K562 (cell line): ENCODE data around the gene OTOG. TPM values are rescaled to one million over a fixed set of nuclear protein-coding genes. Genes with fewer than 3 reads are reported as not detected.

Experiments used
- ATAC-seq: fragments of 200-7000 bp; cut with Tn5 transposase; 3 replicates; pipeline ENCODE4 v1.9.1; 2020; ENCODE audit warnings: moderate library complexity
- BruUV-seq: library from RNA; stranded (reverse); fragments of 400-500 nt; replicated peaks from 2 replicates; lab custom pipeline; 2021; lab: Mats Ljungman, UMichigan
- CTCF ChIA-PET: fragments of 300-600 bp; formaldehyde crosslinking; extraction: SDS; loops from one replicate; lab custom pipeline; 2021; ENCODE audit warnings: low intra/inter-chr PET ratio; lab: Yijun Ruan, JAX
- POLR2A ChIA-PET: fragments of 300-600, 350-650 bp; sonication (Branson Sonifier 250); formaldehyde crosslinking; extraction: SDS; loops from one replicate; lab custom pipeline; 2021; ENCODE audit warnings: antibody characterized with exemption, inconsistent platforms; lab: Yijun Ruan, JAX
- DNase-seq, 4 experiments: peaks; one replicate each; pipeline versions ENCODE4 v3.0.0 to v3.0.0-alpha.2; 2011 to 2018; ENCODE audit warnings: low spot score in 3 of 4, mixed read lengths in 3 of 4; ENCODE audit errors: extremely low read depth in 1 of 4
- FAIRE-seq: peaks from 2 replicates; lab custom pipeline; 2011; peaks lifted over from hg19 to GRCh38; lab: Jason Lieb, UNC
- H2AFZ ChIP-seq: 2 replicates; pipeline ENCODE4 v1.6.0; 2011; ENCODE audit warnings: low read depth, low read length, control low read depth, inconsistent platforms
- H3K27ac ChIP-seq: fragments of 200-600 bp; 3 replicates; pipeline ENCODE4 v1.8.0; 2011; ENCODE audit warnings: low read depth, mild to moderate bottlenecking, control low read depth, inconsistent platforms, low read length, moderate library complexity, mixed read lengths; ENCODE audit errors: extremely low read depth
- H3K27me3 ChIP-seq, 2 experiments: fragments of 300-600 bp in 1 of 2; 2 replicates in 1 of 2; 3 replicates in 1 of 2; pipeline versions ENCODE4 v1.6.0 to v1.8.0; 2011; ENCODE audit warnings: inconsistent platforms in 2 of 2, low read length in 2 of 2, mild to moderate bottlenecking in 1 of 2, mixed read lengths in 1 of 2, moderate library complexity in 1 of 2; ENCODE audit not compliant: control insufficient read depth in 2 of 2, insufficient read depth in 2 of 2
- H3K36me3 ChIP-seq: fragments of 300-600 bp; 3 replicates; pipeline ENCODE4 v1.8.0; 2011; ENCODE audit warnings: mild to moderate bottlenecking, low read length, inconsistent platforms; ENCODE audit not compliant: control insufficient read depth, insufficient read depth
- H3K4me1 ChIP-seq, 2 experiments: fragments of 200-600 bp in 1 of 2; replicated peaks in 1 of 2; 2 replicates in 1 of 2; 3 replicates in 1 of 2; pipeline versions ENCODE4 v1.5.1 to v1.8.0; 2011; ENCODE audit warnings: inconsistent platforms in 2 of 2, low read length in 2 of 2, mild to moderate bottlenecking in 1 of 2, mixed read lengths in 1 of 2, moderate library complexity in 1 of 2; ENCODE audit not compliant: control insufficient read depth in 2 of 2, insufficient read depth in 2 of 2
- H3K4me2 ChIP-seq: 2 replicates; pipeline ENCODE4 v1.6.1; 2011; ENCODE audit warnings: low read length, control low read depth, inconsistent platforms, mixed read lengths; ENCODE audit not compliant: insufficient read depth
- H3K4me3 ChIP-seq: fragments of 200-600 bp; sonication (generic), shearing (Covaris generic); 2 replicates; pipeline ENCODE4 v1.5.1; 2016; ENCODE audit warnings: control low read depth, inconsistent platforms
- H3K79me2 ChIP-seq: fragments of 200-600 bp; 3 replicates; pipeline ENCODE4 v1.8.0; 2011; ENCODE audit warnings: low read length, inconsistent platforms; ENCODE audit not compliant: control insufficient read depth, insufficient read depth
- H3K9ac ChIP-seq, 2 experiments: 2 replicates each; pipeline versions ENCODE4 v1.6.0 to v1.6.1; 2011; ENCODE audit warnings: low read depth in 2 of 2, low read length in 2 of 2, control low read depth in 1 of 2, inconsistent platforms in 1 of 2, mild to moderate bottlenecking in 1 of 2, mixed read lengths in 1 of 2; ENCODE audit not compliant: insufficient read depth in 1 of 2
- H3K9me1 ChIP-seq: one replicate; pipeline ENCODE4 v1.6.0; 2011; ENCODE audit warnings: inconsistent platforms, mild to moderate bottlenecking, low read length, moderate library complexity; ENCODE audit not compliant: control insufficient read depth, insufficient read depth
- H3K9me3 ChIP-seq: replicated peaks from 2 replicates; pipeline ENCODE4 v1.5.1; 2011; ENCODE audit warnings: low read depth, low read length, inconsistent platforms; ENCODE audit not compliant: control insufficient read depth, insufficient read depth
- H4K20me1 ChIP-seq: replicated peaks from 2 replicates; pipeline ENCODE4 v1.6.1; 2011; ENCODE audit warnings: low read length, inconsistent platforms, mixed read lengths; ENCODE audit not compliant: control insufficient read depth, insufficient read depth
- ESRRB ChIP-seq: fragments of 250-450 bp; sonication (Bioruptor Pico); IDR thresholded peaks from 2 replicates; pipeline ENCODE4 v1.5.0; 2020; ENCODE audit warnings: mild to moderate bottlenecking, moderate library complexity, borderline replicate concordance
- GTF2F1 ChIP-seq: IDR thresholded peaks from 2 replicates; pipeline ENCODE4 v1.6.1; 2011; ENCODE audit warnings: low read depth, low read length, improper control_type of control experiment
- RBFOX2 ChIP-seq: fragments of 200-400 bp; formaldehyde crosslinking; IDR thresholded peaks from 2 replicates; pipeline ENCODE4 v1.6.1; 2017; ENCODE audit warnings: low read depth, mild to moderate bottlenecking, low read length, moderate library complexity
- RNF2 ChIP-seq: sonication (generic); IDR thresholded peaks from 2 replicates; pipeline ENCODE4 v1.6.1; 2016
- SMC3 ChIP-seq: conservative IDR thresholded peaks from 2 replicates; pipeline ENCODE4 v1.6.1; 2011; ENCODE audit warnings: low read depth, low read length, improper control_type of control experiment; ENCODE audit not compliant: insufficient read depth
- SP1 ChIP-seq: sonication (generic); formaldehyde crosslinking; IDR thresholded peaks from 2 replicates; pipeline ENCODE4 v1.8.1; 2022; ENCODE audit warnings: mild to moderate bottlenecking, missing genetic modification reagents
- SRF ChIP-seq, 2 experiments: fragments of 250-450, 450-650 bp in 1 of 2; sonication (Bioruptor Pico) in 1 of 2; sonication (generic) in 1 of 2; formaldehyde crosslinking; IDR thresholded peaks; 2 replicates each; pipeline versions ENCODE4 v1.5.0 to v1.5.1; 2020 to 2022; ENCODE audit warnings: mild to moderate bottlenecking in 1 of 2, missing genetic modification reagents in 1 of 2
- YBX1 ChIP-seq: fragments of 450-650 bp; IDR thresholded peaks from 2 replicates; pipeline ENCODE4 v1.7.1; 2016; ENCODE audit warnings: mild to moderate bottlenecking
- ZNF239 ChIP-seq: fragments of 250-450 bp; sonication (Bioruptor Pico); IDR thresholded peaks from 2 replicates; pipeline ENCODE4 v1.4.0; 2020; ENCODE audit warnings: mild to moderate bottlenecking
- ZNF253 ChIP-seq: fragments of 250-450 bp; sonication (Bioruptor Pico); conservative IDR thresholded peaks from 2 replicates; pipeline ENCODE4 v1.6.1; 2021; ENCODE audit warnings: mild to moderate bottlenecking
- ZNF668 ChIP-seq: fragments of 250-450 bp; sonication (Bioruptor Pico); IDR thresholded peaks from 2 replicates; pipeline ENCODE4 v1.8.0; 2022; ENCODE audit warnings: mild to moderate bottlenecking, inconsistent platforms
- WGBS: fragments of 100-300 bp; shearing (Covaris generic); methylation state at CpG from one replicate; pipeline ENCODE4 v1.1.6; 2016; ENCODE audit warnings: low coverage, mixed read lengths; ENCODE audit not compliant: insufficient coverage; ENCODE audit errors: missing lambda C conversion rate; 5-methylcytosine and 5-hydroxymethylcytosine counted together
- in situ Hi-C: fragments of 300-500 bp; cut with MboI; formaldehyde crosslinking; loops from 4 replicates; pipeline ENCODE4 v1.15.0; 2018; ENCODE audit warnings: inconsistent platforms, mixed read lengths
- intact Hi-C: fragments of 100-400 bp; cut with micrococcal nuclease; formaldehyde crosslinking; loops from 2 replicates; pipeline ENCODE4 v1.14.2; 2022
- polyA plus RNA-seq, 8 experiments: library from polyadenylated mRNA; depleted of rRNA in 4 of 8; stranded (reverse) in 5 of 8; unstranded in 3 of 8; fragments of >200 nt; fragmentation: Nextera tagmentation in 2 of 8; fragmentation: Illumina TruSeq in 1 of 8; extraction: Ambion mirVana in 2 of 8; extraction: Trizol in 1 of 8; gene quantifications; 2 replicates each; pipeline versions ENCODE4 v1.2.1 to v1.2.3, GENCODE V29; 2011 to 2014; ENCODE audit warnings: inconsistent platforms in 1 of 8, missing spikeins in 1 of 8
- total RNA-seq, 7 experiments: library from RNA; depleted of rRNA in 6 of 7; stranded (reverse); fragments of >200 nt in 6 of 7; fragmentation: Illumina TruSeq in 2 of 7; extraction: Trizol in 2 of 7; gene quantifications; 2 replicates each; pipeline versions ENCODE4 v1.2.1 to v1.2.3, GENCODE V29; 2011 to 2021; ENCODE audit warnings: low replicate concordance in 1 of 7

The OTOG gene
- total and polyA plus RNA-seq, 9 of the 15 experiments (the other 6 are each of a cell fraction or from before 2014, with no cell fraction given): not detected

DNA sequence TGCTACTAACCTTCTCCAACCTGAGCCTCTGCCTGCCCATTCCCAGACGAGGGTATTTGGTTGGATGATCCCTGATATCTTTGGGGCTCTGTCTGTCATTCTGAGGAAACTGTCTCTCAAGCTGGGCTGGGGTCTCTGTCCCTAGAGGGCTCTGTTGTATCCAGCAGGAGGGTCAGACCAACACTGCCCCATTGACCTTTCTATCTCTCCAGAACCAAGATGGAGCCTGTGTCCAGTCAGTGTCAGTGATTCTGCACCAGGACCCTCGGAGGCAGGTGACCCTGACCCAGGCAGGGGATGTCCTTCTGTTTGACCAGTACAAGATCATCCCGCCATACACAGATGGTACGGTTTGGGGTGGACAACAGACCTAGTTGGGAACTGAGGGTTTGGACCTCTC lies 21.9 kb downstream of the OTOG start:
- H4K20me1 ChIP-seq: no peaks in the 10 kb centered on the region
- H2AFZ ChIP-seq: no peak overlapping the region
- WGBS: 3% methylated on average over 4 of the region's 4 CpGs
- BruUV-seq: no TSS peak
- FAIRE-seq (no peak), DNase-seq (no peak), ATAC-seq (no peak)
- ChIA-PET CTCF (interaction anchor here (0.6 kb wide), 1 partner anchor 1393 kb away, joined by 3 read pairs; no protein-coding TSS in a partner anchor), POLR2A (no interaction called here)
- no peaks in the 10 kb centered on the region for H3K9me1 ChIP-seq
- H3K79me2 ChIP-seq: no peaks in the 10 kb centered on the region
- in situ Hi-C loops: no loop called here
- no peaks in the 10 kb centered on the region for H3K9me3 ChIP-seq
- TF ChIP-seq YBX1 (no peak), ZNF253 (CRISPR knock-in tag) (no peak), RNF2 (no peak), ZNF668 (CRISPR knock-in tag) (no peak), RBFOX2 (no peak), SRF (CRISPR knock-in tag; IDR thresholded peaks at IDR 0.05) (no peak), ZNF239 (CRISPR knock-in tag) (no peak), ESRRB (CRISPR knock-in tag) (no peak), GTF2F1 (no peak), SP1 (CRISPR knock-in tag) (no peak), SMC3 (no peak)
- H3K27me3 ChIP-seq: peaks cover 7 to 21% of the 10 kb centered on the region in 2 experiments; a peak in 4 of 5 replicates
- H3K4me1 ChIP-seq: peaks cover 0 to 11% of the 10 kb centered on the region in 2 experiments; a peak in 2 of 5 replicates
- H3K36me3 ChIP-seq: no peaks in the 10 kb centered on the region
- no peak overlapping the region for H3K4me2 ChIP-seq
- intact Hi-C loops: no loop called here
- H3K27ac ChIP-seq: no peak overlapping the region
- H3K4me3 ChIP-seq: no peak overlapping the region
- H3K9ac ChIP-seq: no peak overlapping the region
